GM18507 (cell line): ENCODE results near the gene CHAD.
"Not testable (repeated sequence)": the region's sequence is repeated elsewhere in the genome, so short reads cannot be mapped to it uniquely, and the experiment has no call there.

Source experiments
- DNase-seq: peaks from one replicate; pipeline ENCODE4 v3.0.0; 2011; ENCODE audit warnings: low read depth; ENCODE audit not compliant: insufficient read length; ENCODE audit errors: extremely low spot score
- FAIRE-seq: peaks from 2 replicates; lab custom pipeline; 2011; peaks lifted over from hg19 to GRCh38; lab: Jason Lieb, UNC

The CHAD gene

DNA sequence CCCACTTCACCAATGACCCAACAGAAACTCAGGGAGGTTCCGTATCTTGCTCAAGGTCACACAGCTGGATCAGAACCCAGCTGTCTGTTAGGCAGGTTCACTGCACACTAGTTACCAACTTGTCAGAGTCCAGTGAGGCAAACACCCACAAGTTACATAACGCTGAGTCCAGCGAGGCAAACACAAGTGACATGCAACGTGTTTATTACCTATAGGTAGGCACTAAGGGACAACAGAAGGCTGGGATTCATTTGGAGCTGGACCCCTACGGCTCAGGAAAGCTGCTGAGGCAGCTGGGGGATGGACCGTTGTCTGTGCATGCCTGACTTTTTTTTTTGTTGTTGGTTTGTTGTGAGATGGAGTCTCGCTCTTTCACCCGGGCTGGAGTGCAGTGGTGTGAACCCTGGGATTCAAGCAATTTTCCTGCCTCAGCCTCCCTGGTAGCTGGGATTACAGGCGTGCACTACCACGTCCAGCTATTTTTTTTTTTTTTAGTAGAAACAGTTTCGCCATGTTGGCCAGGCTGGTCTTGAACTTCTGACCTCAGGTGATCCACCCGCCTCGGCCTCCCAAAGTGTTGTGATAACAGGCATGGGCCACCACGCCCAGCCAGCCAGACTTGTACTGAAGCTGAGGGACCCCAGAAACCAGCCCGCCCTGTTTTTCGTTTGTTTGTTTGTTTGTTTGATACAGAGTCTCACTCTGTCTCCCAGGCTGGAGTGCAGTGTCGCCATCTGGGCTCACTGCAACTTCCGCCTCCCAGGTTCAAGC, 8.1 kb upstream of the CHAD start:
- DNase-seq (no peak), FAIRE-seq (no peak)

DNA sequence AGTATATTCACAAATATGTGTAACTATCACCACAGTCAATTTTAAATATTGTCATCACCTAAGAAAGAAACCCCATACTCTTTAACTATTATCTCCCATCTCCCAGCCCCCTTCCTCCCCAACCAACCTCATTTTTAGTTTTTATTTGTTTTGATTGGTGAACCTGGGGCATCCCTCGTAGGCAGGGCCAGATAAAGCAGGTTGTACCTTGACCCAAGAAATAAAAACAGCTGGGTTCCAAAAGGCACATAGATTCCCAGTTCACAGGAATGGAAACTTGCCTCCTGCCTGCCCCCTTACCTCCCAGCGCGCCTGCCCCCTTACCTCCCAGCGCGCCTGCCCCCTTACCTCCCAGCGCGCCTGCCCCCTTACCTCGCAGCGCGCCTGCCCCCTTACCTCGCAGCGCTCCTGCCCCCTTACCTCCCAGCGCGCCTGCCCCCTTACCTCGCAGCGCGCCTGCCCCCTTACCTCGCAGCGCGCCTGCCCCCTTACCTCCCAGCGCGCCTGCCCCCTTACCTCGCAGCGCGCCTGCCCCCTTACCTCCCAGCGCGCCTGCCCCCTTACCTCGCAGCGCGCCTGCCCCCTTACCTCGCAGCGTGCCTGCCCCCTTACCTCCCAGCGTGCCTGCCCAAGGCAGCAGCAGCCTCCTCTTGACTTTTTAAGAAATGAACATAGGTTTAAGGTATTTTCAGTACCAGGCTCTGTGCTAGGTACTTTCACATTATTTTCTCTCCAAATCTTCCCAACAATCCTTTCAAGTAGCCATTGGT, 7.3 kb upstream of the CHAD start:
- FAIRE-seq, DNase-seq: not testable (repeated sequence)

DNA sequence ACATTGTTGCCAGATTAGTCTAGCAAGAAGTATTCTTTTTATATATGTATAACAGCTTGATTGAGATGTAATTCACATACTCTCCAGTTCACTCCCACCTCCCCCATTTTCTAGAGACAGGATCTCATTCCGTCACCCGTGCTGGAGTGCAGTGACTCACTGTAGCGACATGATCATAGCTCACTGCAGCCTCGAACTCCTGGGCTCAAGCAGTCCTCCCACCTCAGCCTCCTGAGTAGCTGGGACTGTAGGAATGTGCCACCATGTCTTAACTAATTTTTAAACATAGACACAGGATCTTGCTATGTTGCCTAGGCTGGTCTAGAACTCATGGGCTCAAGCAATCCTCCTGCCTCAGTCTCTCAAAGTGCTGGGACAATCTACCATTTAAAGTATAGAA, 6.7 kb upstream of the CHAD start:
- DNase-seq = no peak
- FAIRE-seq = no peak

DNA sequence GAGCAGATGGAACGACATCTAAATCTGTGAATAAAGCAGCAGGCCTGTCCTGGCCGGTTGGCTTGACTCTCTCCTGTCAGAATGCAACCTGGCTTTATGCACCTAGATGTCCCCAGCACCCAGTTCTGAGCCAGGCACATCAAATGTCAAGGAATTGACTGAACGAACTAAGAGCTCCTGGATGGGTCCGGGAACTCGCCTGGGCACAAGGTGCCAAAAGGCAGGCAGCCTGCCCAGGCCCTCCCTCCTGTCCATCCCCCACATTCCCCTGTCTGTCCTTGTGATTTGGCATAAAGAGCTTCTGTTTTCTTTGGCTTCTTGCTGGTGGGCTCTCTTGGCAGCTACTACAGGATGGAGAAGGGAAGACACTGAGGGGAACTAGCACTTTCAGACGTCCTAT, 5.8 kb upstream of the CHAD start:
- DNase-seq = no peak
- FAIRE-seq = no peak

DNA sequence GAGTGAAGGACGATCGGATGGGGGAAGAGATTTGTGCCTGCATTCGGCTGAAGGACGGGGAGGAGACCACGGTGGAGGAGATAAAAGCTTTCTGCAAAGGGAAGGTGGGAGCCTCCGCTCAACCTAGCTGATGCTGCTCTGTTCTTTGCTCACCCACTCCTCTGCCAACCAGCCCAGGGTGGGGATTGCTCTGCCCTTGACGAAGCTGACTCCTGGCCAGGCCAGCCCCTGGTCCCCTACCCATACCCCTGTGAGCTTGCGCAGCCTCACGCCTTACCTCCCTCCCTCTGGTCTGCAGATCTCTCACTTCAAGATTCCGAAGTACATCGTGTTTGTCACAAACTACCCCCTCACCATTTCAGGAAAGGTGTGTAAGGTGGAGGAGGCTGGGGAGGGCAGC, 5.2 kb upstream of the CHAD start:
- FAIRE-seq = no peak

DNA sequence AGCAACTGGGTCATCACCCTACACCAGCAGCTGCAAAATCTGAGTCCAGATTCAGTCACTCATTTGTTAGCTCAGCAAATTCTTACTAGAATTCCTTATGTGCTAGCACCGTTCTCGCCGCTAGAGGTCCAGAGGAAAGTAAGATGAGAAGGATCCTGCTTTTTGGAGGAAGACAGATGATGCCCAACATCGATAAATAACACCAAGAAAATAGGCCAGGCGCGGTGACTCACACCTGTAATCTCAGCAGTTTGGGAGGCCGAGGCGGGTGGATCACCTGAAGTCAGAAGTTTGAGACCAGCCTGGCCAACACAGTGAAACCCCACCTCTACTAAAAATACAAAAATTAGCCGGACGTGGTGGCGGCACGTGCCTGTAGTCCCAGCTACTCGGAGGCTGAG, 4.1 kb upstream of the CHAD start:
- not testable (repeated sequence) for DNase-seq, FAIRE-seq

More for the DNA sequence above, 5.2 kb upstream of the CHAD start:
- DNase-seq = no peak

DNA sequence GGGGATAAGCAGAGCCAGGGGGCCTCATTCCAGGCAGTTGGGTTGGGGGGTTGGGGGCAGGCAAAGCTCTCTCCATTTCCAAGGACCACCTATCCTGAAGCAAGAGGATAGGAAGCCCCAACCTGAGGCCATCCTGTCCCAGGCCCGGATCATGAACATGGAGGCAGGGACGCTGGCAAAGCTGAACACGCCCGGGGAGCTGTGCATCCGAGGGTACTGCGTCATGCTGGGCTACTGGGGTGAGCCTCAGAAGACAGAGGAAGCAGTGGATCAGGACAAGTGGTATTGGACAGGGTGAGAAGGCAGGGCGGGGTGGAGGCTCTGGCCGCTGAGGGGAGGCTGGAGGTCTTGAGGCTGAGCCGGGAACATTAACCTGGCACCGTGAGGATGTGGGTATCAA, 3.6 kb upstream of the CHAD start:
- DNase-seq (no peak), FAIRE-seq (no peak)

DNA sequence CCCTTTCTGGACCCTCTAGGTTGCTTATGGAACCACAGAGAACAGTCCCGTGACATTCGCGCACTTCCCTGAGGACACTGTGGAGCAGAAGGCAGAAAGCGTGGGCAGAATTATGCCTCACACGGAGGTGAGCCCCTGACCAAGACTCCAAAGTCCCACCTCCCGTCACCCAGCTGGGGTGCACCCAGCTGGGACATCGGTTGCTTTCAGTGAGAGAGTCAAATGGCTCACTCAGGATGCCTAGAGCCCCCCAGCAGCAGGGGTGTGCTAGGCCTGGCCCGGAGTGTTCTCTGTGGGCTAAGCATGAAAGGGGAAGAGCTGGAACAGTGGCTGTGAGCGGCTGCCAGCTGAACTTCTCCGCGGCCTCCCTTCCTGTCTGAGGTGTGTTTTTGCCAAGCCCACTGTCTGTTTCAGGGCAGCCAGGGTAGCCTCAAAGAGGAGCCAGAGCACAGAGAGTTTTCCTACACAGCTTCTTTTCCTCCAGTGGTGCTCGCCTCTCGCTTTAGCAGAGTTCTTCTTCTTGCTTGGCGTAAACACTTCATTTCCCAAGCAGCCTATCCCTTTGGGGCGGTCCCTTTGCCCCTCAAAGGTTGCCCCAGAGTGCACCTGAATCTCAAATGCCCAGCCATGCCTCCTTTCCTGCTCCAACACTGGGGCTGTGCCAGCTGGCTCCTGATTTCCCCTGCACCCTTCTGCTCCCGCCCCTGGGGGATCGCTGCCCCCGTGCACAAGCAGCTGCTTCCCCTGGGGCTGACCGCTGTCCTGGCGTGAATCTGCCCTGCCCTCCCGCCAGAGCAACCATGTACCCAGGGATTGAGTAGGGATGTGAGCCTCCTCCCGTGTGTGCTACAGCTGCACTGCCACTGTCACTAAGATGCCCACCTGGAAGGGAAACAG, 2.6 kb upstream of the CHAD start:
- FAIRE-seq (no peak), DNase-seq (no peak)

DNA sequence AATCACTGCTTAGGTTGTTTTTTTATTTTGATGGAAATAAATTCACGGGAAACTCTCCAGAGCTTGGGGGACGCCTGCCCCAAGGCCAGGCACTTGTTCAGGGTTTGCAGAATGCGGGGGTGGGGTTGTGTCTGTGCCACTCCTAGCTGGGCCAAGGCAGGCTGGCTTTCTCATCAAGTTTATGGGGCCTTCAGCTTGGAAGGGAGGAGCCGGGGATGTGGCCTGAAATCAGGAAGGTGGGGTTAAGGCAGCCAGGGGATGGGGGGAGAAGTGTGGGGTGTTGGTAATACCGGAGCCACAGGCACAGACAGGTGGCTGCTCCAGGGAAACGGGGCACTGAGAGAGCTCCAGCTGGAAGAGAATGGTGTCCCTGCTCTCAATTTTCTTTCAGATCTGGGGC, 1.7 kb upstream of the CHAD start:
- FAIRE-seq = no peak
- no peak for DNase-seq

DNA sequence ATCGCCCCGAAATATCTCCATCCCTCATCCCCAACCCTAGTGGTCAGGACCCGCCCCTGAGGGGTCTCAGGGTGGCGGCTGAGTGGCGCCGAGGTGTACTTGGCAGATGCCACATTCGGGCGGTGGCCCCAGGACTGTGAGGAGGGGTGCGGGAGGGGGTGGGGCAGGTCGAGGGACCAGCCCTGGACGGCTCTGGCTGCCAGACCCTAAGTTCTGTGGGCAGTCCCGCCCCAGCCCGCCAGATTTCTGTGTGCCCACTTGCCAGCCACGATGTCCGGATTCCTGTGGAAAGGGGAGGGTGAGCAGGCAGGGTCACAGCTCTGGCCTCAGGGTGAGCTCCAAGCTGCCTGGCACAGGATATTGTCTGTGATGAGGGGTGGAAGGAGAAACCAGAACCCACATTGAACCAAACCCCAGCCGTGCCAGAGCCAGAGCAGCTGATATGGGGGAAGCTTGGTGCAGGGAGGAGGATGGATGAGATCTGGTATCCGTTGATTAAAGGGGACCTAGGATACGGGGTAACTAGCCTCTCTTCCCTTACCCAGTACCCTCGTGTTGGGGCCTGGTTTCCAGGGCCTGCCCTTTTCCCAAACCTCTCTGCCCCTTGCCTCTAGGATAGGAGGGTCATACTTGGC, 1.1 kb upstream of the CHAD start:
- FAIRE-seq = no peak

DNA sequence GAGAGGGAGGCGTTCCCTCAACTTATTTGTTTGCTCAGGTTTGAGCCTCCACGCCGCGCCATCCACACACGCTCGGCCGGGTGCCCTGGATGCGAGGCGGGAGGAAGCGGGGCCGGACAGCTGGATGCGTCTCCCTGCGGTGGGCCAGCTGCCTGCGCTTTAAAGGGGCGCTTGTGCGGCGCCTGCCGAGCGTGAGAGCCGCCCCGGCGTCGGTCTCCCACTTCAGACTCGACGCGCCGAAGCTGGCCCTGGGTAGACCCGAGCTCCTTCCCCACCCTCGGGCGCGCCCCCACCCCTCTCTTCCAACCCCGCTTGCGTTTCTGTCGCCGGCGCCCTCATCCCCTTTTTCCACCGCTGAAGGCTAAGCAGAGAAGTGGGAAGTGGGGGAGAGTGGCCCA, 527 bp upstream of the CHAD start:
- DNase-seq = no peak
- FAIRE-seq = no peak

More for the DNA sequence above, 1.1 kb upstream of the CHAD start:
- DNase-seq = no peak

DNA sequence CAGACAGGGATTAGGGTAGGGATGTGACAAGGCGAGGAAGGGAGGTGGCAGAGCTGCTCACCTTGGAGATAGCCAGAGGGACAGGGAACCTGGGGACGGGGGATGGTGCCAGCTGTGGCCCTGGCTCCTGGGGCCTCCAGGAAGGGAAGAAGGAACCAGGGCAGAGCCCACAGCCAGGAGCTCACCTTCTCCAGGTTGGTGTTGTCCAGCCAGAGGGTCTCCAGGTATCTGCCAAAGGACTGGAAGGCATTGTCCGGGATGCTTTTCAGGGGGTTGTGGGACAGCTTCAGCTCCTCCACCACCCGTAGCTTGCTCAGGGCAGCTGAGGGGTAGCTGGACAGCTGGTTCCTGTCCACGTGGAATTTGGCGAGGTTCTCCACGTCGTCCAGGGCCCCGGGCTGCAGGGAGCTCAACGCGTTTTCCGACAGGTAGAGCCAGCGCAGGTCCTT, 801 bp downstream of the CHAD start:
- DNase-seq (no peak), FAIRE-seq (no peak)

DNA sequence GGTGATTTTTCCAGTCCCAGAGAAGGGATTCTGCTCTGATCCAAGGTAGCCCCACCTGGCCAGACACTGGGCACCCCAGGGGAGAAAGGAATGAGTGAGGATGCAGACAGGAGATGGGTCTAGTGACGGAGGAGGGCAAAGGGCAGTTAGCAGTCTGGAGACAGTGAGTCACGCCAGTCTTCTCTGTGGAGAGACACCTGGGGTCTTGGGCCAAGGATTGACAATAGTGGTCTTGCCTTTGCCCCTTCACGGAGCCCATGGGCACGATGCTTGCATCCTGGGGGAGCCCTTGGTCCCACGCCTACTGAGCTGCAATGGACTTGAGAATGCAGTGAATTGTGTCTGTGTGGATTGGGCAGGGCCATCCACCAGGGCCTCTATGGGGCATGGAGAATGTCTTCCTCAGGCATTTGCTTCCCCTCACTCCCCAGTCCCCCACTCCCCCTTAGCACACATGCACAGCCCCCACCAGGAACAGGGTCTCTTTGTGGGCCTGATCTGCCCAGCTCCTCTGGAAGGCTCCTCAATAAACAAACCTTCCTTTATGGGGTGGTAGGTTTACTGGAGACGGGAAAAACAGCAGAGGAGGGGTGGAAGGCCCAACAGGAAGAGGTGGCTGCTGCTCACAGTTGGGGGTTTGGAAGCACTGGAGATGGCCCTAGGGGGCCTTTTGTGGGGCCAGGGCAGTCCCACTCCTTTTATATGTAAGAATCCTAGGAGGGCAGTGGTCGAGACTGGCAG, 1.4 kb downstream of the CHAD start:
- DNase-seq (no peak), FAIRE-seq (no peak)

DNA sequence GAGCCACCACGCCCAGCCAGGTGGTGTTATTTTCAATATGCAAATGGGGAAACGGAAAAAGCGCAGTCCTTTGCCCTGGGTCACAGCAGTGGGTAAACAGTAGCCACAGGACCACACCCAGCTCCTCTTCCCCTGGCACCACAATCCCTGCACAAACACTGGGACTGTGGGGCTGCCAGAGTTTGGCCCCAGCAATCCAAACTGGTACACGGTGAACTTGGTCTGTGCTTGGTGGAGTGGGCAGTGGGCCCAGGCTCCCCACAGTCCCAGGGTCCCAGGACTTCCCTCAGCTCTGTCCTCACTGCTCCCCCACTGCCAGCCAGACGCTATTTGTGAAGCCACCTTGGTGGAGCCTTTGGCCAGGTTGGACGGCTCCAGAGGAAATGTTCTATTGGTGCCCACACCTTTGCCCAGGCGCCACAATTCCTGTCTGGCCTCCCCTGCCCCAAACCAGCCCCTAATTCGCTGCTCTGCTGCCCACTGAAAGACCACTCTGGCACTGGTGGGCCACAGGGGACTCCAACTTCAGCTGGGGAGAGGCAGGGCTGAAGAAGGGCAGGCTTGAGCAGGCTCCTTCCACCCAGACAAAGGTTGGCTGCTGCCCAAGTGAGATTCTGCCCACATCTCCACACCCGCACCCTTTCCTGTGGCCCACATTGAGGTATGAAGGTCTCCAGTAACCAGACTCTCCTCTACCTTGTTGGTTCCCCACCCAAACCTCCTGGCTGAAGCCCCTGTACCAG, 2.1 kb downstream of the CHAD start:
- DNase-seq = no peak
- no peak for FAIRE-seq

DNA sequence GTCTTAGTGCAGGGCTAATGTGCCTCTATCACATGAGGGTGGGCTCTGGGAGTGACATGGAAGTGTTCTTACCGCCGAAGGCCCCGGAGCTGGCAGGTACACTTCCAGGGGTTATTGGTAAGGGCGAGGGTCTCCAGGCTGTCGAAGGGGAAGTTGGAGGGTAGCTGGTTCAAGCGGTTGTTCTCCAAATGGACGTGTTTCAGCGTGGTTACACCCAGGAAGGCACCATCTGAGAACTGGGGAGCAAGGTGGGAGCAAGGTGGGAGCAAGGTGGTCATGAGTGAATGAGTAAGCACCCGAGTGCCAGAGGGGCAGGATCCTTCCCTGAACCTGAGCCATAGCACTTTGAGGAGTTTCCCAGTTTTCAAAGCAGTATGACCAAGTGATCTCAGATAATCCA, 3.0 kb downstream of the CHAD start:
- DNase-seq (no peak), FAIRE-seq (no peak)

DNA sequence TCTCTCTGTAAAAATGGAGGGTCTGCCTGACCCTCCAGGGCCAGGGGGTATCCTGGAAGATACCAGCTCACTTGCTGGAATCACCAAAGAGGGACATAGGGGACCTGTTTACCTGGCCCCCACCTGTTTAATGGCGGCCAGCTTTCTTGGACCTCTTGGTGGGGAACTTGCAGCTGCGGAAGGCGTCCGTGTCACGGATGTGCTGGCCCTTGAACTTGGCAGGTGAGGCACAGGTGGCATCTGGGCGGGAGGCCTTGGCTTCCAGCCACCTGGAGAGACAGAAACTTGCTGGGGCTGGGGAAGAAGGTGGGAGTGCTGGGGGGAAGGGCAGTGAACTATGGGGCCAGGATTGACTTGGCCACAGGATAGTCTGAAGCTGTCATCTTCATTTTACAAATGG, 3.5 kb downstream of the CHAD start:
- DNase-seq (no peak), FAIRE-seq (no peak)

DNA sequence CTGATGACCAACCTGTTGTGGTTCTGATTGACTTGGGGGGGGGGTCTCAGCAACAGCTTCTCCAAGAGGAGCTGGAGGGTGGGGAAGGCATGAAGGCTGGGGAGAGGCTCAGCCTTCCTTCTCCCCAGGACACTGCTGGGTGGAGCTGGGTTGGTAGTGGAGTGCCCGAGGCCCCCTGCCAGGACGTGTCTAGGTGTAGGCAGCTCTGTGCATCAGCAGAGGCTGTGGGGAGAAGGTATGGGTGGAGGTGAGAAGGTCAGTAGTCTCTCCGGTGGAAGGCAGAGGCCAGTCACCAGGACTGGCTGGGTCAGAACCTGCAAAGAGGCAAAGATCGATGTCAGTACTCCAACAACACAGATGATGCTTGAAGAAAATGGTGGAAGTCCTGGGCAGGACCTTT, 3.9 kb downstream of the CHAD start:
- DNase-seq (no peak), FAIRE-seq (no peak)

DNA sequence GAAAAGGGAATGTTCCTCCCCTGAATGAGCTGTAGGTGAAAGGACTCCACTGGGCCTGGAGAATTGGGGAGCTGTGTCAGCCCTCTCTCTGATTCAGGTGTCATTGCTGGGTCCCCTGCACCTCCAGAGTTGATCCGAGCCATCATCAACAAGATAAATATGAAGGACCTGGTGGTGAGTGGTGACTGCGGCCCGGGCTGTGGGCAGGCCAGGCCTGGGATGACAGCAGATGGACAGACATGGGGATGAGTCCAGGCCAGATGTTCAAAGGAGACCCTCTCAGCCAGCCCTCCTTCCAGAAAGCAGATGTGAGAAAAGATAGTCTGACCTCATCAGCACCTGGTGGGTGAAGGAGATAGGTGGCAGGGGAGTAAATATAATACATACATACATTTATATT, 4.6 kb downstream of the CHAD start:
- FAIRE-seq = no peak
- no peak for DNase-seq
